Measurements from ENCODE around the gene TULP3. TPM values are rescaled to one million over a fixed set of nuclear protein-coding genes. Genes with fewer than 3 reads are reported as not detected.

The TULP3 gene
- total RNA-seq, 1 donor from 2014 or later: 7.0 TPM

GRCh38 chr12:2892246-2892645, 1.6 kb downstream of the TULP3 start:
- Mint-ChIP-seq H3K36me3 (ENCODE audit: low read depth) (peaks cover 15% of the 10 kb centered on the region), H3K4me3 (no peak overlapping the region), H3K27ac (no peak overlapping the region), H3K9me3 (no peaks in the 10 kb centered on the region), H3K4me1 (peaks cover 22% of the 10 kb centered on the region), H3K27me3 (no peaks in the 10 kb centered on the region)
- ChIA-PET CTCF (no interaction called here), POLR2A (interaction anchor here (2.7 kb wide), 1 partner anchor 14 kb away, joined by 28 read pairs; the partner anchor contains the start of genes FOXM1 and RHNO1)
- TF ChIP-seq CTCF (IDR thresholded peaks at IDR 0.05): no peak
- DNase-seq (no peak), ATAC-seq (ENCODE audit: low read depth) (no peak)
- intact Hi-C loops (cut with micrococcal nuclease): no loop called here

GRCh38 chr12:2893007-2893406, 2.3 kb downstream of the TULP3 start:
- Mint-ChIP-seq H3K4me3 (no peak overlapping the region), H3K27ac (no peak overlapping the region), H3K9me3 (no peaks in the 10 kb centered on the region), H3K4me1 (peaks cover 22% of the 10 kb centered on the region), H3K27me3 (no peaks in the 10 kb centered on the region), H3K36me3 (ENCODE audit: low read depth) (peaks cover 9% of the 10 kb centered on the region)
- ChIA-PET CTCF (no interaction called here), POLR2A (interaction anchor here (0.7 kb wide), 1 partner anchor 825 kb away, joined by 4 read pairs; no protein-coding TSS in a partner anchor)
- no peak for TF ChIP-seq CTCF (IDR thresholded peaks at IDR 0.05)
- ATAC-seq (ENCODE audit: low read depth): no peak
- intact Hi-C loops (cut with micrococcal nuclease): no loop called here
- no peak for DNase-seq

GRCh38 chr12:2895051-2895451, 4.4 kb downstream of the TULP3 start:
- CTCF ChIA-PET: no interaction called here
- intact Hi-C loops (cut with micrococcal nuclease): no loop called here
- H3K4me3 Mint-ChIP-seq: no peak overlapping the region

GRCh38 chr12:2895511-2895910, 4.8 kb downstream of the TULP3 start:
- no peak for TF ChIP-seq CTCF (IDR thresholded peaks at IDR 0.05)
- DNase-seq (no peak), ATAC-seq (ENCODE audit: low read depth) (no peak)
- Mint-ChIP-seq H3K4me1 (peaks cover 14% of the 10 kb centered on the region), H3K27ac (no peak overlapping the region), H3K27me3 (no peaks in the 10 kb centered on the region), H3K9me3 (no peaks in the 10 kb centered on the region), H3K36me3 (ENCODE audit: low read depth) (peaks cover 3% of the 10 kb centered on the region), H3K4me3 (no peak overlapping the region)
- intact Hi-C loops (cut with micrococcal nuclease): no loop called here
- ChIA-PET CTCF (no interaction called here), POLR2A (no interaction called here)

More at GRCh38 chr12:2895051-2895451, 4.4 kb downstream of the TULP3 start:
- no peak for TF ChIP-seq CTCF (IDR thresholded peaks at IDR 0.05)
- H3K9me3 Mint-ChIP-seq: no peaks in the 10 kb centered on the region
- no peak overlapping the region for H3K27ac Mint-ChIP-seq
- POLR2A ChIA-PET: no interaction called here
- ATAC-seq (ENCODE audit: low read depth) (no peak), DNase-seq (no peak)
- H3K36me3 Mint-ChIP-seq (ENCODE audit: low read depth): peaks cover 7% of the 10 kb centered on the region
- peaks cover 18% of the 10 kb centered on the region for H3K4me1 Mint-ChIP-seq
- no peaks in the 10 kb centered on the region for H3K27me3 Mint-ChIP-seq

GRCh38 chr12:2897418-2897817, 6.7 kb downstream of the TULP3 start:
- no peaks in the 10 kb centered on the region for H3K9me3 Mint-ChIP-seq
- no peak overlapping the region for H3K4me3 Mint-ChIP-seq
- no peak for DNase-seq
- intact Hi-C loops (cut with micrococcal nuclease): no loop called here
- no peak overlapping the region for H3K27ac Mint-ChIP-seq
- no peak for ATAC-seq (ENCODE audit: low read depth)
- H3K36me3 Mint-ChIP-seq (ENCODE audit: low read depth): no peaks in the 10 kb centered on the region
- TF ChIP-seq CTCF (IDR thresholded peaks at IDR 0.05): no peak
- H3K27me3 Mint-ChIP-seq: no peaks in the 10 kb centered on the region
- POLR2A ChIA-PET: no interaction called here
- peaks cover 2% of the 10 kb centered on the region for H3K4me1 Mint-ChIP-seq
- CTCF ChIA-PET: no interaction called here

All from activated B cell treated with CpG ODN at 0.5 μM for 24 hours (primary cell).